HG03575 (cell line): ENCODE data around the gene CECR2.
"Not testable (repeated sequence)": the region's sequence is repeated elsewhere in the genome, so short reads cannot be mapped to it uniquely, and the experiment has no call there.

ENCODE experiments used
- ATAC-seq: cut with Tn5 transposase; IDR thresholded peaks from one replicate; pipeline ENCODE4 v1.9.1; 2021; ENCODE audit not compliant: unreplicated experiment, insufficient number of reproducible peaks, low FRiP score; ENCODE audit errors: extremely low read depth

The CECR2 gene

GRCh38 chr22:17486313-17486712 lies 117.1 kb downstream of the CECR2 start:
- ATAC-seq: no peak

- no peak for ATAC-seq
These were observed 117.5 kb downstream of the CECR2 start for GRCh38 chr22:17486719-17487118.

DNA sequence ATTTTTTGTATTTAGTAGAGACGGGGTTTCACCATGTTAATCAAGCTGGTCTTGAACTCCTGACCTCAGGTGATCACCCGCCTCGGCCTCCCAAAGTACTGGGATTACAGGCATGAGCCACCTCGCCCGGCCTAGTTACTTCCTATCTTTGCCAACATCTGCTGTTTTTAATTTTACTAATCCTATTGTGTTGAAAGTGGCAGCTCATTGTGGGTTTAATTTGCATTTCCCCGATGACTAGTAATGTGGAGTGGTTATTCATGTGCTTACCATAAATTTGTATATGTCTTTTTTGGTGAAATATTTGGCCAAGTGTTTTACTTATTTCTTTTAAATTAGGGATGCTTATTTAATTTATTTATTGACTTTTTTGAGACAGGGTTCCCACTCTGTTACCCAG lies 119.8 kb downstream of the CECR2 start:
- ATAC-seq: no peak

DNA sequence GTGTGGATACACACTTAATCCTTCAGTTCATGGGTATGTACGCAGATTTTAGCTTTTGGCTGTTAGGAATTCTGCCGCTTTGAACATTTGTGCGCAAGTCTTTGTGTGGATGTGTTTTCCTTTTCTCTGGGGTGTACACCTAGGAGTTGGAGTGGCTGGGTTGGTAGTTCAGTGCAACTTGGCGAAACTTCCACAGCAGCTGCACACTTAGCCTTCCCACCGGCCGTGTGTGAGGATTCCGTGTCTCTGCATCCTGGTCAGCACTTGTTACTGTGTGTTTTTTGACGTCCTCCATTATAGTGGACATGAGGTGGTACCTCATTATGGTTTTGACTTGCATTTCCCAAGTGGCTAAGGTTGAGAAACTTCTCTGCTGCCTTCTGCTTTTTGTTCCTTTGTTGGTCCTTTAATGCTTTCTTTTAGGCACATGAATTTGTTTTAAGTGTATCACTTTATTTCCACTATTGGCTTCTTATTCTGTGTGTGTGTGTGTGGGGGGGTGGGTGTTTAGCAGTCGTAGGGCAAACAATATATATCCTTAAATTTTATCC lies 121.9 kb downstream of the CECR2 start:
- ATAC-seq: no peak

- ATAC-seq: no peak
These were observed 123.0 kb downstream of the CECR2 start for GRCh38 chr22:17492247-17492646.

- ATAC-seq: no peak
These were observed 124.2 kb downstream of the CECR2 start for GRCh38 chr22:17493419-17493981.

DNA sequence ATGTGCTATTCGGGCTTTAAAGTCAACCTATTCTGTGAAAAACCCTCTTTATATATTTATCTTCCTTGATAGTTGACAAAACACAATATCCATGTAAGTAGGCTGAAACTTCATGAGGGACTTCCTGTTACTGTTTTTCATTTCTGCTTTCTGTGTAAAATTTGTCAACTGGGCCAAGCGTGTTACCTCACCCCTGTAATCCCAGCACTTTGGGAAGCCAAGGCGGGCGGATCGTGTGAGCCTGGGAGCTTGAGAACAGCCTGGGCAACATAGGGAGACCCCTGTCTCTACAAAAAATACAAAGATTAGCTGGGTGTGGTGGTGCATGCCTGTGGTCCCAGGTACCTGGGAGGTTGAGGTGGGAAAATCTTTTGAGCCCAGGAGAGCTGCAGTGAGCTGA lies 127.6 kb downstream of the CECR2 start:
- no peak for ATAC-seq

GRCh38 chr22:17501679-17502285 lies 132.5 kb downstream of the CECR2 start:
- no peak for ATAC-seq

DNA sequence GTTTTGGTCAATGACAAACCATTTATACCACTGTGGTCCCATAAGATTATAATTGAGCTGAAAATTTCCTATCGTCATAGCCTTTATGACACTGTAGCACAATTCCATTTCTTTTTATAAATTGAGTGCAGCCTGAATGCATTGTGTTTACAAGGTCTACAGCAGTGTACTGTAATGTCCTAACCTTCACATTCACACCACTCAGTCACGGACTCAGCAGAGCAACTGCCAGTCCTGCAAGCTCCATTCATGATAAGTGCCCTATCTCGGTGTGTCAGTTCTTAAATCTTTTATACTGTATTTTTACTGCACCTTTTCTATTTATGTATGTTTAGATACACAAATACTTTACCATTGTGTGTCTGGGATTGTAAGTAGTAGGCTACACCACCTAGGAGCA lies 138.8 kb downstream of the CECR2 start:
- no peak for ATAC-seq

GRCh38 chr22:17512960-17513359 lies 143.7 kb downstream of the CECR2 start:
- ATAC-seq: no peak

DNA sequence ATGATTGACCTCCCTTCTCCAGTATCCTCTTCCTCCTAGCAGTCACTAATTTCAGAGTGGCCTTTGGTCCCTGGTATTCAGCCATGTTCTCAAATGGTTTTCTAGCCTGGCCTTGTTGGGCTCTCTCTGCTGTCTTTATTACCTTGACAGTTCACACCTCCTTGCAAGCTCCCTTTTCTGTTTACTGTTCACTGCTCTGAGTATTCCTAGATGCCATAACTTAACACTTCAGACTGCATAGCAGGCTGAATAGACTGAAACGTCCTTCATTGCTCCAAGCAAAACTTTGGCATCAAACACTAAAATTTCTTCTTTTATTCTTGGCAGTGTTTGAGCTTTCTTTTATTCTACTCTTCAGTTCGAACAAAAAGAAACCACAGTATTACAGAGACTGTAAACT lies 144.4 kb downstream of the CECR2 start:
- ATAC-seq: no peak

DNA sequence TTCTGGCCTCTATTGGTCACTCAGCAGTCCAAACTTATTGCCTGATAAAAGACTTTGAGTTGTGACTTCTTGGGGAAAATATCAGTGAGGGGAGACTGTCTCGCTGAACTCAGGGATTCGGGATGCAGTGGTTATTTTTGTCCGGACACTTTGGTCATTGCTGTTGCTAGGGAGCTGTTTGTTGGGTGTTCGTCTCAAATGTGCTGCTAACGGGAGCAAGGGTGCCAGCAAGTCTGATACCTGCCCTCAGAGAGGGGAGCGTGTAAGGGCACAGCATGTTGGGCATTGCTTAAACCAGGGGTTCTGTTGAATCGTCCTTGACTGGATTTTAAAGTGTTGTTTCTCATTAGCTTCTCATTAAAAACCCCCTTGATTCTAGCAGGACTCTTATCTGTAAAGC lies 144.8 kb downstream of the CECR2 start:
- ATAC-seq: no peak

DNA sequence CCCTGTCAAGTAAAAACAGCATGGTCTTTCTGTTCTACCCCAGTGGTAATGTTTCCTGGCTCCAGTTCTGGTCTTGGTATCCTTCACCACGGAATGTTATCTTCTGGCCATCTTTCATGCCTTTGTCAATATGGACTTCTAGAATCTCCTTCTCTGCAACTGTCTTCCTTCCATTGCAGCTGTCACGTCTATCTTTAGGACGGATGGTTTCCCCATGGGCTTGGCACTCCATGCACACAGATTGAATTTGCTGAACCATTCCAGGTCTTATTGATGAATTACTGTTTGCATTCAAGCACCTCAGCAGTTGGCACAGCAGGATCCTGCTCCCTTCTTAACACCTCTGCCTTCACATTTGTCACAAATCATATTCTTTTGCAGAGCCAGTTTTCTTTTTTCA lies 149.1 kb downstream of the CECR2 start:
- no peak for ATAC-seq

GRCh38 chr22:17521971-17522370 lies 152.7 kb downstream of the CECR2 start:
- ATAC-seq: not testable (repeated sequence)

- ATAC-seq: no peak
These were observed 154.7 kb downstream of the CECR2 start for GRCh38 chr22:17523925-17524324.

DNA sequence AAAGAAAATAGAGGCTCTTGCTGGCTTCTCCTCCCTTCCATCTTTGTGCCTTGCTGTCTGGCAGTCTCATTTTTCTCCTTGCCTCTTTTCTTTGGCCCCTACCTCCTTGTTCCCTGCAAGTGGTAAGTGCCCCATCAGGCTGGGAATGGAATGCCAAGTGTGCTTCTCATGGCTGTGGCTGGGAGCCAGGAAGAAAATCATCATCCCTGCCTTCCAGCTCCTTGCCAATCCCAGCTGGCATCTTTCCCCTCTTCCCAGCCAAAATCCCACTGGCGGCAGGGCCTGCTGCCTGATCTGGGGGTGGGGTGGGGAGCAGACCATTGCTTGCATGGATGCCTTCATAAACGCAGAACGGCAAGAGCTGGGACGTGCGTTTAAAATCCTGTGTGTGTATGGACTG lies 167.0 kb downstream of the CECR2 start:
- no peak for ATAC-seq

GRCh38 chr22:17537155-17537554 lies 167.9 kb downstream of the CECR2 start:
- ATAC-seq: no peak

DNA sequence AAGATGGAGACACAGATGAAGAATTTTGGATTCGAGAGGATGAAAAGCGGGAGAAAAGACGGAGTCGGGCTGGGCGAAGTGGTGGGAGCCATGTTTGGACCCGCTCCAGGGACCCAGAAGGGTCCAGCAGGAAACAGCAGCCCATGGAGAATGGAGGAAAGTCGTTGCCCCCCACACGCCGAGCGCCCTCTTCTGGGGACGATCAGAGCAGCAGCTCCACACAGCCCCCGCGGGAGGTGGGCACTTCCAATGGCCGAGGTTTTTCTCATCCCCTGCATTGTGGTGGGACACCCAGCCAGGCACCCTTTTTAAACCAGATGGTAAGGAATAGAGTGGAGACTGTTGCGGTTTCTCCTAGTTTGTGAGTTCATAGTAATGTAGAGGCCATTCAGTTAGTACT lies 171.2 kb downstream of the CECR2 start:
- no peak for ATAC-seq

GRCh38 chr22:17541476-17541875 lies 172.2 kb downstream of the CECR2 start:
- ATAC-seq: no peak

DNA sequence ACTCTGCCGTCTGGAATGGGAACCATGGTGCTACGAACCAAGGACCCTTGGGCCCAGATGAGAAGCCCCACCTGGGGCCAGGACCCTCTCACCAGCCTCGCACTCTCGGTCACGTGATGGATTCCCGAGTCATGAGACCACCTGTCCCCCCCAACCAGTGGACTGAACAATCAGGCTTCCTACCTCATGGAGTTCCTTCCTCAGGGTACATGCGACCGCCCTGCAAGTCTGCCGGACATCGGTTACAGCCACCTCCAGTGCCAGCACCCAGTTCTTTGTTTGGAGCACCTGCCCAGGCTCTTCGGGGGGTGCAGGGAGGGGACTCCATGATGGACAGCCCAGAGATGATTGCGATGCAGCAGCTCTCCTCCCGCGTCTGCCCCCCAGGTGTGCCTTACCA lies 173.2 kb downstream of the CECR2 start:
- ATAC-seq: no peak
